Measurements from ENCODE around the gene IKZF2. TPM values are rescaled to one million over a fixed set of nuclear protein-coding genes. Genes with fewer than 3 reads are reported as not detected.
"Not testable (repeated sequence)": the region's sequence is repeated elsewhere in the genome, so short reads cannot be mapped to it uniquely, and the experiment has no call there.

Gene IKZF2
- polyA plus RNA-seq, 4 donors, result under 0.01 to 3.7 (median 0.22) TPM

DNA sequence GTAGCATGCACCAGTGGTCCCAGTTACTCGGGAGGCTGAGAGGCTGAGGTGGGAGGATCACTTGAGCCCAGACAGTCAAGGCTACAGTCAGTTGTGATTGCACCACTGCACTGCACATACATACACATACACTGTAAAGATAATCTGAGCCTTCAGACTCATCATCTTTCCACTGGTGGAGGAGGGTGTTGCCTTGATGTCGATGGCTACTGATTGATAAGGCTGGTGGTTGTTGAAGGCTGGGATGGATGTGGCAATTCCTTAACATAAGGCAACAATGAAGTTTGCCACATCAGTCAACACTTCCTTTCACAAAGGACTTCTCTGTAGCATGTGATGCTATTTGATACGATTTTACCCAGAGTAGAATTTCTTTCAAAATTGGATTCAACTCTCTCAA lies 118.8 kb downstream of the IKZF2 start:
- 84 to 88% (median 86%) methylated on average over 3 of the region's 3 CpGs for WGBS, 3 donors
- no peak for FAIRE-seq
- DNase-seq, result no peak

DNA sequence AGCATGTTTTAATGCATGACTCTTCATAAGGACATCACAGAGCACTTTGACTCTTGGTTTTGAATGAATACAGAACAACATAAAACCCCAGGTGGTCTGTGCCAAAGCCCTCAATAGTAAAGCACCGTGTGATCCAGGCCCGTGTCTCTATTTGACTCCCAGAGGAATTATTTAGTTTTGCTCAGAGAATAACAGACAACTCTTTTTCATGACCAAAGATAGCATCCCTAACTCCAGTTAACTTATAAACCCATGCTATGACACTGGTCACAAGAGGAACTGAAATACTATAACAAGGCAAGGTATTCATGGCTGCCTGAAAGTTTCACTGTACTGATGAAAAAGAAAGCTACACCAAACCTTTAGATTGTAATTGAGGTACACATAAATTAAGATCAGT lies 128.4 kb downstream of the IKZF2 start:
- H3K4me3 ChIP-seq (ENCODE audit: low read depth in 1 of 3, low read length in 3 of 3), result no peak overlapping the region
- WGBS, 3 donors, result 63 to 74% (median 74%) methylated on average over 2 of the region's 2 CpGs
- no peaks in the 10 kb centered on the region for H3K9me3 ChIP-seq (ENCODE audit: control insufficient read depth in 2 of 2, insufficient read depth in 1 of 2, low read depth in 1 of 2, low read length in 1 of 2)
- FAIRE-seq (no peak), DNase-seq (no peak)
- no peak overlapping the region for H3K27ac ChIP-seq (ENCODE audit: low read depth in 1 of 3, low read length in 2 of 3)
- no peaks in the 10 kb centered on the region for H3K4me1 ChIP-seq (ENCODE audit: control insufficient read depth in 3 of 3, insufficient read depth in 2 of 3, low read depth in 1 of 3, low read length in 2 of 3)
- peaks cover 0 to 2% (median 0%) of the 10 kb centered on the region in 3 donors for H3K36me3 ChIP-seq (ENCODE audit: control insufficient read depth in 3 of 3, insufficient read depth in 2 of 3, low read depth in 1 of 3, low read length in 3 of 3)
- no peaks in the 10 kb centered on the region for H3K27me3 ChIP-seq (ENCODE audit: control insufficient read depth in 3 of 3, insufficient read depth in 3 of 3, low read length in 3 of 3)

More for the DNA sequence above, 118.8 kb downstream of the IKZF2 start:
- Histone ChIP-seq H3K9me3 (ENCODE audit: control insufficient read depth in 2 of 2, insufficient read depth in 1 of 2, low read depth in 1 of 2, low read length in 1 of 2) (no peaks in the 10 kb centered on the region), H3K4me3 (ENCODE audit: low read depth in 1 of 3, low read length in 3 of 3) (no peak overlapping the region), H3K27me3 (ENCODE audit: control insufficient read depth in 3 of 3, insufficient read depth in 3 of 3, low read length in 3 of 3) (no peaks in the 10 kb centered on the region), H3K36me3 (ENCODE audit: control insufficient read depth in 3 of 3, insufficient read depth in 2 of 3, low read depth in 1 of 3, low read length in 3 of 3) (no peaks in the 10 kb centered on the region), H3K4me1 (ENCODE audit: control insufficient read depth in 3 of 3, insufficient read depth in 2 of 3, low read depth in 1 of 3, low read length in 2 of 3) (no peaks in the 10 kb centered on the region), H3K27ac (ENCODE audit: low read depth in 1 of 3, low read length in 2 of 3) (no peak overlapping the region)

- 80 to 82% (median 81%) methylated on average over 5 of the region's 5 CpGs for WGBS, 3 donors
- Histone ChIP-seq H3K9me3 (ENCODE audit: control insufficient read depth in 2 of 2, insufficient read depth in 1 of 2, low read depth in 1 of 2, low read length in 1 of 2) (no peaks in the 10 kb centered on the region), H3K4me3 (ENCODE audit: low read depth in 1 of 3, low read length in 3 of 3) (no peak overlapping the region), H3K4me1 (ENCODE audit: control insufficient read depth in 3 of 3, insufficient read depth in 2 of 3, low read depth in 1 of 3, low read length in 2 of 3) (no peaks in the 10 kb centered on the region), H3K36me3 (ENCODE audit: control insufficient read depth in 3 of 3, insufficient read depth in 2 of 3, low read depth in 1 of 3, low read length in 3 of 3) (peaks cover 0 to 2% (median 0%) of the 10 kb centered on the region in 3 donors), H3K27ac (ENCODE audit: low read depth in 1 of 3, low read length in 2 of 3) (no peak overlapping the region), H3K27me3 (ENCODE audit: control insufficient read depth in 3 of 3, insufficient read depth in 3 of 3, low read length in 3 of 3) (no peaks in the 10 kb centered on the region)
- DNase-seq (no peak), FAIRE-seq (no peak)
Observed at GRCh38 chr2:213021971-213022899, 129.2 kb downstream of the IKZF2 start.

- WGBS, 3 donors, result 94 to 96% (median 95%) methylated on average over 6 of the region's 6 CpGs
Observed at GRCh38 chr2:213020913-213021312, 130.5 kb downstream of the IKZF2 start.

GRCh38 chr2:213020268-213020667 lies 131.1 kb downstream of the IKZF2 start:
- Histone ChIP-seq H3K27me3 (ENCODE audit: control insufficient read depth in 3 of 3, insufficient read depth in 3 of 3, low read length in 3 of 3) (no peaks in the 10 kb centered on the region), H3K4me3 (ENCODE audit: low read depth in 1 of 3, low read length in 3 of 3) (no peak overlapping the region), H3K4me1 (ENCODE audit: control insufficient read depth in 3 of 3, insufficient read depth in 2 of 3, low read depth in 1 of 3, low read length in 2 of 3) (no peaks in the 10 kb centered on the region), H3K27ac (ENCODE audit: low read depth in 1 of 3, low read length in 2 of 3) (no peak overlapping the region), H3K36me3 (ENCODE audit: control insufficient read depth in 3 of 3, insufficient read depth in 2 of 3, low read depth in 1 of 3, low read length in 3 of 3) (peaks cover 0 to 2% (median 0%) of the 10 kb centered on the region in 3 donors), H3K9me3 (ENCODE audit: control insufficient read depth in 2 of 2, insufficient read depth in 1 of 2, low read depth in 1 of 2, low read length in 1 of 2) (no peaks in the 10 kb centered on the region)
- no peak for DNase-seq
- no peak for FAIRE-seq
- WGBS, 3 donors, result 92 to 95% (median 93%) methylated on average over 3 of the region's 3 CpGs

More at GRCh38 chr2:213020913-213021312, 130.5 kb downstream of the IKZF2 start:
- H3K27ac ChIP-seq (ENCODE audit: low read depth in 1 of 3, low read length in 2 of 3); H3K4me1 ChIP-seq (ENCODE audit: control insufficient read depth in 3 of 3, insufficient read depth in 2 of 3, low read depth in 1 of 3, low read length in 2 of 3); H3K9me3 ChIP-seq (ENCODE audit: control insufficient read depth in 2 of 2, insufficient read depth in 1 of 2, low read depth in 1 of 2, low read length in 1 of 2); H3K4me3 ChIP-seq (ENCODE audit: low read depth in 1 of 3, low read length in 3 of 3); H3K36me3 ChIP-seq (ENCODE audit: control insufficient read depth in 3 of 3, insufficient read depth in 2 of 3, low read depth in 1 of 3, low read length in 3 of 3); FAIRE-seq; DNase-seq; H3K27me3 ChIP-seq (ENCODE audit: control insufficient read depth in 3 of 3, insufficient read depth in 3 of 3, low read length in 3 of 3): not testable (repeated sequence)

- whole genome bisulfite sequencing, 3 donors, result 75 to 81% (median 79%) methylated on average over 2 of the region's 2 CpGs
- Histone ChIP-seq H3K36me3 (ENCODE audit: control insufficient read depth in 3 of 3, insufficient read depth in 2 of 3, low read depth in 1 of 3, low read length in 3 of 3) (peaks cover 0 to 2% (median 0%) of the 10 kb centered on the region in 3 donors), H3K27ac (ENCODE audit: low read depth in 1 of 3, low read length in 2 of 3) (no peak overlapping the region), H3K27me3 (ENCODE audit: control insufficient read depth in 3 of 3, insufficient read depth in 3 of 3, low read length in 3 of 3) (no peaks in the 10 kb centered on the region), H3K4me3 (ENCODE audit: low read depth in 1 of 3, low read length in 3 of 3) (no peak overlapping the region), H3K9me3 (ENCODE audit: control insufficient read depth in 2 of 2, insufficient read depth in 1 of 2, low read depth in 1 of 2, low read length in 1 of 2) (no peaks in the 10 kb centered on the region), H3K4me1 (ENCODE audit: control insufficient read depth in 3 of 3, insufficient read depth in 2 of 3, low read depth in 1 of 3, low read length in 2 of 3) (no peaks in the 10 kb centered on the region)
- no peak for FAIRE-seq
- DNase-seq, result no peak
Observed at GRCh38 chr2:213019368-213019767, 132.0 kb downstream of the IKZF2 start.

DNA sequence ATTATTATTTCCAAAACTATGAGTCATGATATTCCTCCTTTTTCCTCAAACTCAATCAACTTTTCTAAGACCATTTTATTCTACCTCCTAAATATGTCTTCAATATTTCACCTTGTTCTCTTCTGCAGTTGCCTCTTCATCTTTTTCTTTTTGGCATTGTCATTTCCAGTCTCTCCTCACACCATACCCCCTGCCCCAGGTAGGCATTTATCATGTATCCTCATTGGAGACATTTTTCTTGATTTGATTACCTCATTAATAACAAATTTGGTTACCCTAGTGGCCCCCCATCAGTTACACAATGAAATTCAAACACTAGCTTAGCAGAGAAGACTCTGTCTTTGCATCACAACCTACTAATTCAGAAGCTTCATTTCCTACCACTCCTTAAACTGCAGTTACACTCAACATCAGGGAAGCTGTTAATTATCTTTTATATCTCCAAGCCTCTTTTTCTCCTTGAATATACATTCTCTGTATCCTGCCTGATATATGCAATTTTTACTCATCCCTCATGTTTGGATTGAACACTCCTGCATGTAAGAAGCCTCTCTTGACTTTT lies 133.0 kb downstream of the IKZF2 start:
- no peaks in the 10 kb centered on the region for H3K27me3 ChIP-seq (ENCODE audit: control insufficient read depth in 3 of 3, insufficient read depth in 3 of 3, low read length in 3 of 3)
- H3K36me3 ChIP-seq (ENCODE audit: control insufficient read depth in 3 of 3, insufficient read depth in 2 of 3, low read depth in 1 of 3, low read length in 3 of 3), result peaks cover 0 to 2% (median 0%) of the 10 kb centered on the region in 3 donors
- H3K4me1 ChIP-seq (ENCODE audit: control insufficient read depth in 3 of 3, insufficient read depth in 2 of 3, low read depth in 1 of 3, low read length in 2 of 3), result no peaks in the 10 kb centered on the region
- DNase-seq (no peak), FAIRE-seq (no peak)
- no peak overlapping the region for H3K27ac ChIP-seq (ENCODE audit: low read depth in 1 of 3, low read length in 2 of 3)
- no peak overlapping the region for H3K4me3 ChIP-seq (ENCODE audit: low read depth in 1 of 3, low read length in 3 of 3)
- H3K9me3 ChIP-seq (ENCODE audit: control insufficient read depth in 2 of 2, insufficient read depth in 1 of 2, low read depth in 1 of 2, low read length in 1 of 2), result no peaks in the 10 kb centered on the region

DNA sequence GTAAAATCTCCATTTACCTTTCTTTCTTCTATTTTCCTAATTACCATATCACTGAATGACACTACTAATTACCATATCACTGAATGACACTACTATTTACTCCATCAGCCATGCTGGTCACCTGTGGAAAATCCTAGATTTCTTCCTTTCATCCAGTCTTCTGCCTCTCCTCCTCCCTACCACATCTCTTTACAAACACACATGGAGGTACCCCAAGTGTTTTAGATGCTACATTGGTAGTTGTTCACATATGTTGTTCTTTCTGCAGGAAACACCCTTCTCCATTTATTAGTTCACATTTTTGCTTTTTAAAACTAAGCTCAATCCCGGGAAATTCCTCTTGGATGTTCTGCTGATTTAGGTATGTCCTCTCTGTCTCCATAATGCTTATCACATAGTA lies 134.0 kb downstream of the IKZF2 start:
- H3K4me1 ChIP-seq (ENCODE audit: control insufficient read depth in 3 of 3, insufficient read depth in 2 of 3, low read depth in 1 of 3, low read length in 2 of 3), result no peaks in the 10 kb centered on the region
- FAIRE-seq, result no peak
- no peak overlapping the region for H3K27ac ChIP-seq (ENCODE audit: low read depth in 1 of 3, low read length in 2 of 3)
- WGBS, 3 donors, result 88 to 91% (median 88%) methylated on average over 1 of the region's 1 CpG
- no peaks in the 10 kb centered on the region for H3K9me3 ChIP-seq (ENCODE audit: control insufficient read depth in 2 of 2, insufficient read depth in 1 of 2, low read depth in 1 of 2, low read length in 1 of 2)
- H3K36me3 ChIP-seq (ENCODE audit: control insufficient read depth in 3 of 3, insufficient read depth in 2 of 3, low read depth in 1 of 3, low read length in 3 of 3), result peaks cover 0 to 2% (median 0%) of the 10 kb centered on the region in 3 donors
- H3K27me3 ChIP-seq (ENCODE audit: control insufficient read depth in 3 of 3, insufficient read depth in 3 of 3, low read length in 3 of 3), result no peaks in the 10 kb centered on the region
- no peak overlapping the region for H3K4me3 ChIP-seq (ENCODE audit: low read depth in 1 of 3, low read length in 3 of 3)
- DNase-seq, result no peak
